Stimulated activated CD4-positive, alpha-beta T cell treated with anti-CD3 and anti-CD28 coated beads, Interleukin-1b, Interleukin-23, amount 100 ng/mL, for 1 hour (primary cell): ENCODE data around the gene CACNG8.

Experiments
- DNase-seq, 2 donors: peaks; one replicate each; pipeline ENCODE4 v3.0.0-alpha.2; 2020; ENCODE audit warnings: low read depth in 2 of 2

The CACNG8 gene

GRCh38 chr19:53961523-53962356, 997 bp upstream of the CACNG8 start:
- DNase-seq: no peak

- DNase-seq: no peak
These were observed 2.4 kb downstream of the CACNG8 start for GRCh38 chr19:53965091-53965490.

DNA sequence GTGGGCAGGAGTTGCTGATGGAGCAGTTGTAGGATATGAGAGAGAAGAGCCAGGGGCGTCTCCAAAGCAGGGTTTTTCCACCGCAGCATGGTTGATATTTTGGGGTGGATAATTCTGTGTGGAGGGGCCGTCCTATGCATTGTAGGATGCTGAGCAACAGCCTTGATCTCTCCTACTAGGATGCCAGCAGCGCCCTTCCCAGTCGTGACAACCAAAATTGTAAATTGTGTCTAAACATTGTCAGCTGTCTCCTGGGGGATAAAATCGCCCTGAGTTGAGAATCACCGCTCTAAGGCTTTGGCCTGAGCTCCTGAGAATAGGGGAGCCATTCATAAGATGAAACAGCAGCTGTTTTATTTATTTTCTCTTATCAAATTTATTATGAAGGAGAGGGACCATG, 4.2 kb downstream of the CACNG8 start:
- DNase-seq: no peak

- no peak for DNase-seq
These were observed 6.6 kb downstream of the CACNG8 start for GRCh38 chr19:53969366-53969765.

- no peak for DNase-seq
These were observed 8.9 kb downstream of the CACNG8 start for GRCh38 chr19:53971673-53972072.

GRCh38 chr19:53977429-53977990, 14.8 kb downstream of the CACNG8 start:
- peak in 1 of 2 donors; percentile 44 for DNase-seq

DNA sequence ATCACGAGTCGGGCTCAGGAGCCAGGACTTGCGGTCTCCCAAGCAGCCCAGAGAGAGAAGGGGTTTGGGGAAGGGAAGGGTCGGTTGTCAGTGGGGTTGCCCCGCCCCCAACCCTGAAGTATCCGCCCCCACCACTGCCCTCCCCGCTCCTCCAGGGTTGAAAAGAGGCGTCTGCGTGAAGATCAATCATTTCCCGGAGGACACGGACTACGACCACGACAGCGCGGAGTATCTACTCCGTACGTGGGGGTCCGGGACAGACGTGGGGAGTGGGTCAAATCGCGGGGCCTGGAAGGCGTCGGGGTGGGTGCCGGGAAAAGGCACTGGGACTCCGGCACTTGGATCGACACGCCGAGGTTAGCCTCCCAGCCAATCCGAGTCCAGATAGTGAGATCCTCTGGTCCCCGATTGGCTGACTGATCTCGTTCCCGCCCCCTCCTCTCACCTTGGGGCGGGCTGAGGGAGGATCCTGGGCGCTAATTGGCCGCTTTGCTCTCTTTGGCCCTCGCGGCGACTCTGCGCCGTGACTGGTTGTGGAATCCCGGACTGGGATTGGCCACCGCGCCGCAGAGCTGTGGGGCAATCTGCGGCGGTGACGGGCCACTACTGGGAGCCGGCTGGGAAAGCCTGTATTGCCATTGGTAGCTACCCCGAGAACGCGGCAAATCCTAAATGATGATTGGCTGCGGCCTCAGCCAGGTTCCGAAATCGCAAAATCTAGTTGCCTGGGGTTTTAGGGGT, 15.4 kb downstream of the CACNG8 start:
- no peak for DNase-seq

DNA sequence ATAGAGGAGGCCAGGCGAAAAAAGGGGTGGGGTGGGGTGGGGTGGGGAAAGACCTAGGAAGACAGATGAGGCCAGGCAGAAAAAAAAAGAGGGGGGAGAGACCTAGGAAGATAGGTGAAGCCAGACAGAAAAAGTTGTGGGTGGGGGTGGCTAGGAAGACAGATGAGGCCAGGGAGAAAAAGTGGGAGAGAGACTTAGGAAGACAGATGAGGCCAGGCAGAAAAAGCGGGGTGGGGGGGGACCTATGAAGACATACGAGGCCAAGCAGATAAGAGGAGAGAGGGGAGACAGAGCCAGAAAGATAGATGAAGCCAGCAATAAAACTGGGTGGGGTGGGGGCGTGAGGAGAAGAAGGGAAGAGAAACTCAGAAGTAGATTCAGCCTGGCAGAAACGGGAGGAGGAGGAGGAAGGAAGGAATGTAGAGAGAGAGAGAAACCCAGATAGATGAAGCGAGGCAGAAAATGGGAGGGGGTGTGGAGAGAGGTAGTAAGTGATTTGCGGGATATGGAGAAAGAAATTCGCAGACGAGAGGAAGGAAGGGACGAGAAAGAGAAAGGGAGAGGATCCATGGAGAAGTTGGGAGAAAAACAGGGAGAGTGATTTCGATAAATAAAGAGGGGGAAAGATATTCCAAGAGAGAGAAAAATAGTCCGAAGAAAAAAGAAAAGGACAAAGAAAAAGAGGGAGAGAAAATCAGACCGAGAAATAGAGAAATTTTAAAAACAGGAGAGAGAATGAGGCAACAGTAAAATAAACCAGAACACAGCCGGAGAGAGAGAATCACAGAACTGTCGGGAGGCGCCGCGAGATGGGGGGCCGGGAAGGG, 16.5 kb downstream of the CACNG8 start:
- no peak for DNase-seq

GRCh38 chr19:53980539-53981375, 18.0 kb downstream of the CACNG8 start:
- DNase-seq: no peak

- DNase-seq: no peak
These were observed 18.7 kb downstream of the CACNG8 start for GRCh38 chr19:53981376-53981951.

DNA sequence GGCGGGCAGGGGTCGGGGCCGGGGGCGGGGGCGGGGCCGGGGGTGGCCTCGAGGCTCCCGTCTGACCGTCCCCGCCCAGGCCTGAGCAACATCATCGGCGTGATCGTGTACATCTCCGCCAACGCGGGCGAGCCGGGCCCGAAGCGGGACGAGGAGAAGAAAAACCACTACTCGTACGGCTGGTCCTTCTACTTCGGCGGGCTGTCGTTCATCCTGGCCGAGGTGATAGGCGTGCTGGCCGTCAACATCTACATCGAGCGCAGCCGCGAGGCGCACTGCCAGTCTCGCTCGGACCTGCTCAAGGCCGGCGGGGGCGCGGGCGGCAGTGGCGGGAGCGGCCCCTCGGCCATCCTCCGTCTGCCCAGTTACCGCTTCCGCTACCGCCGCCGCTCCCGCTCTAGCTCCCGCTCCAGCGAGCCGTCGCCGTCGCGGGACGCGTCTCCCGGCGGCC, 19.3 kb downstream of the CACNG8 start:
- no peak for DNase-seq

GRCh38 chr19:53982611-53983010, 19.9 kb downstream of the CACNG8 start:
- no peak for DNase-seq

GRCh38 chr19:53983457-53984289, 20.9 kb downstream of the CACNG8 start:
- DNase-seq: no peak

- DNase-seq: no peak
These were observed 23.1 kb downstream of the CACNG8 start for GRCh38 chr19:53985863-53986262.

GRCh38 chr19:53988981-53989380, 26.2 kb downstream of the CACNG8 start:
- DNase-seq: no peak

DNA sequence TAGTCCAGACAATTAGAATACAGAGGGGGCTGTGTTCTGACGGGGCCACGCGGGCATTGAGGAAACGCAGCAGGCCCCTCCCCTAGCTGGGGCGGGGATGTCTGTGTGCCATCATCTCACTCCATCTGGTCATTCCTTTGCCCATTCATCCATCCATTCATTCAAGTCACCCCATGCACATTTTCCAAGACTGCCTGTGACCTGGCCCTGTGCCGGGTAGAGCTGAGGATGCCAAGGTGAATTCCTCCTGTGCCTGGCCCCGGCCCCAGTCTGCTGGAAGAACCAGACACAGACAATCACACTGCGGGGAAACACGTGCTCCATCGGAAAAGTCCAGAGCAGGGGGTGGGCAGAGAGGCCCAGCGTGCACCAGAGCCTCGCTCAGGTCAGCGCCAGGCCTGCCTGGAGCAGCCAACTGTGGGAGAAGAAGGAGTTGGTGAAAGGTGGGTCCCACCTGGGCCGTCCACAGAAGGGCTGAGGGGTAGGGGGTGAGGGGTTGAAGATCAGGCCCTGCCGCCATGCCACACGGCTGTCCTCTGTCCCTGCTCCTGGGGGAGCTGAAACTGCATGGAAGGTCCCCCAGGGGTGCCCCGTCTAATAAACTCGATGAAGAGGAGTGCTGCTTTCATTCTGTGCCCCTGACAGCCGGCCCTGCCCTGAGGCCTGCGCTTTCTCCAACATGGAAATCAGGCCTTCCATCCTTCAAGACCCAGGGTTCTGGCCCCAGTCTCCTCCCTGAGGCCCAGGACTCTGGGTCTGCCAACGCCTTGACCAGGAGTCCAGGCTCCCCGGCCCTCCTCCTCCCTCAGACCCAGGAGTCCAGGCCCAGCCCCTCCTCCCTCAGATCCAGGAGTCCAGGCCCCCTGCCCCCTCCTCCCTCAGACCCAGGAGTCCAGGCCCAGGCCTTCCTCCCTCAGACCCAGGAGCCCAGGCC, 27.1 kb downstream of the CACNG8 start:
- no peak for DNase-seq

DNA sequence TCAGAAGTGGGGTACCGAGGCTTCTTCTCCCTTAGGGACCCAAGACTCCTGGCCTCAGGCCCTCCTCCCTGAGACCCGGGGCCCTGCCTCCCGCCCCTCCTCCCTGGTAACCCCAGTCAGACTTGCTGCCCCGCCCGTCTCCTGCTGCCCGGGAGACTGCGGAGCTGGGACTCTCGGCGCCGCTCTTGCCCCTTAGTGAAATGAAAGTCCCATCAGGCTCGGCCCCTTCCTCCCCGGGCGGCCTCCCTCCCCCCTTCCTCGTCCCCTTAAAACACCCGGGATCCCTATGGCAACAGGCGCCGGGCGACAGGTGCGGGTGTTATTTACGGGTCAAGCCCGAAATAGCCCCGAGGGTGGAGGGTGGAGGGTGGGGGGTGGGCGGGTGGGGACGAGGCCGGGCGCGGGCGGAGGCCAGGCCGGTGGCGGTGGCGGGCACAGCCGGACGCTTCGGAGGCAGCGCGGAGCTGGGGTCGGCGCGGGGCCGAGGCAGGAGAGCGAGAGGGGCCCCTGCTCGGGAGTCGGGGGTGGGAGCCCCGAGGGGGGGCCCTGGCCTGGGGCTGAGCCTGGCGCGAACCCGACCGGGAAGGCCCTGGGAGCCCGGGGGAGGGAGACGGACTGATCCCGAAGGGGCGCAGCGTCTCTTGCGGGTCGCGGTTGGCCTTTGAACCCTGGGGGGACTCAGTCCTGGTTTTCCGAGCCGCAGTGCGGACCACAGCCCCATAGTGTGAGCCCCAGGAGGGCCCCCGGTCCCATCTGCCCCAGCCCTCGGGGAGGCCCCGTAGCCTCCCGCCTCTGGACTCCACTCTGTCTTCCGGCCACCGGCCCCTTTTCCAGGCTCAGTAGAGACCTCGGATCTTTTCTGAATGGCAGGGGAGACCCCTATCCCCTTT, 28.7 kb downstream of the CACNG8 start, which contains the start of gene CACNG6:
TSS of gene CACNG6 (plus strand) at position 414 of the 890 bp plus-strand sequence. CDS start 1,241 bp downstream, outside the sequence.
- DNase-seq: no peak
